Measurements from ENCODE around the gene N4BP2L2.

The N4BP2L2 gene

DNA sequence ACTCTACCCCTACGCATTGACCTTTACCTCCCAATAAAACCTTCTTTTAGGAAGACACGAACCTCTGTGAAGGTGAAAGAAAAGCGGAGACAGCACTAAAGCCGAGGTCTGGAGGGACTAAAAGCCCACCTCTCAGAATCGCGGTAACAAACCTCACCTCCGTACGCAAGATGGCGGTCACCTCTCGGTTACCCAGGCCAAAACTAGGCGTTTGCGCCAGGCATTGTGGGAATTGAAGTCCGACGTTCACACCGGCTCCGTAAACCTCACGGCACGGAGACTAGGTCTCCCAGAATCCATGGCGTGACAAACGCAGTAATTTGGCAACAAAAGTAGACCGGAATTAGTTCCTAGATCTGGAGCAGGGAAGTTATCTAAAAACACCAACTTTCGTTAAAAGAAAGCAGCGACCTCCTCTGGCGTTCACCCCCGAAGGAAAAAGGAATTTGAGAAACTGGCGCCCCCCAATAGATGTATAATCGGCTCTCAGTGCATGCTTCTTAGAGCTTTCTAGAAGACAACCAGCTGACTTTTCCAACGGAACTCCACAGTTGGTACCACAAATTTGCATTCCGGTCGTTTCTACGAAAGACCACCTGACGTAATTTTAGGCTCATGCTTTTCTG lies at the start of gene N4BP2L2:
TSS of gene N4BP2L2 (minus strand) at position 175 of the 626 bp plus-strand sequence. CDS start 1,768 bp downstream, outside the sequence.
- TF ChIP-seq, protein P1, sequence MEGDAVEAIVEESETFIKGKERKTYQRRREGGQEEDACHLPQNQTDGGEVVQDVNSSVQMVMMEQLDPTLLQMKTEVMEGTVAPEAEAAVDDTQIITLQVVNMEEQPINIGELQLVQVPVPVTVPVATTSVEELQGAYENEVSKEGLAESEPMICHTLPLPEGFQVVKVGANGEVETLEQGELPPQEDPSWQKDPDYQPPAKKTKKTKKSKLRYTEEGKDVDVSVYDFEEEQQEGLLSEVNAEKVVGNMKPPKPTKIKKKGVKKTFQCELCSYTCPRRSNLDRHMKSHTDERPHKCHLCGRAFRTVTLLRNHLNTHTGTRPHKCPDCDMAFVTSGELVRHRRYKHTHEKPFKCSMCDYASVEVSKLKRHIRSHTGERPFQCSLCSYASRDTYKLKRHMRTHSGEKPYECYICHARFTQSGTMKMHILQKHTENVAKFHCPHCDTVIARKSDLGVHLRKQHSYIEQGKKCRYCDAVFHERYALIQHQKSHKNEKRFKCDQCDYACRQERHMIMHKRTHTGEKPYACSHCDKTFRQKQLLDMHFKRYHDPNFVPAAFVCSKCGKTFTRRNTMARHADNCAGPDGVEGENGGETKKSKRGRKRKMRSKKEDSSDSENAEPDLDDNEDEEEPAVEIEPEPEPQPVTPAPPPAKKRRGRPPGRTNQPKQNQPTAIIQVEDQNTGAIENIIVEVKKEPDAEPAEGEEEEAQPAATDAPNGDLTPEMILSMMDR (conservative IDR thresholded peaks at IDR 0.05), result peak; percentile 30
- no peak for TF ChIP-seq ZFX (IDR thresholded peaks at IDR 0.05)
- H3K27ac ChIP-seq, result peak within 1 kb of the TSS; percentile 85

DNA sequence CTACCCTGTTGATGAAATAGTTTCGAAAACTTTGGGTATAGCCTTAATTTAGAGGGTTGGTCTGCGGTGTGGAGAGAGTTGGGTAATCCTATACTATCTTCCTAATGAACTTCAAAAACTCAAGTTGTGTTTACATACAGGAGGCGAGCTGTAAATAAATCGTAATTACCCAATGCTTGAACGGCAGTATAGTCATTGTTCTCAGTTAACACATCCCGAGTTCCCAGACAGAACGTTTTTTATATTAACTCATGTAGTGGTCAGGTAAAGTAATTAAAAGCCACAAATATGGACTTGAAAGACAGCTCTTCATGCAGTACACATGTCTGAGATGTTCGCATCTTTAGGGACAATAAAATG lies 49.2 kb upstream of the N4BP2L2 start:
- H3K27ac ChIP-seq, result peak overlapping the region; percentile 96
- no peak for TF ChIP-seq ZFX (IDR thresholded peaks at IDR 0.05)
- TF ChIP-seq, protein P1 (conservative IDR thresholded peaks at IDR 0.05), result no peak

DNA sequence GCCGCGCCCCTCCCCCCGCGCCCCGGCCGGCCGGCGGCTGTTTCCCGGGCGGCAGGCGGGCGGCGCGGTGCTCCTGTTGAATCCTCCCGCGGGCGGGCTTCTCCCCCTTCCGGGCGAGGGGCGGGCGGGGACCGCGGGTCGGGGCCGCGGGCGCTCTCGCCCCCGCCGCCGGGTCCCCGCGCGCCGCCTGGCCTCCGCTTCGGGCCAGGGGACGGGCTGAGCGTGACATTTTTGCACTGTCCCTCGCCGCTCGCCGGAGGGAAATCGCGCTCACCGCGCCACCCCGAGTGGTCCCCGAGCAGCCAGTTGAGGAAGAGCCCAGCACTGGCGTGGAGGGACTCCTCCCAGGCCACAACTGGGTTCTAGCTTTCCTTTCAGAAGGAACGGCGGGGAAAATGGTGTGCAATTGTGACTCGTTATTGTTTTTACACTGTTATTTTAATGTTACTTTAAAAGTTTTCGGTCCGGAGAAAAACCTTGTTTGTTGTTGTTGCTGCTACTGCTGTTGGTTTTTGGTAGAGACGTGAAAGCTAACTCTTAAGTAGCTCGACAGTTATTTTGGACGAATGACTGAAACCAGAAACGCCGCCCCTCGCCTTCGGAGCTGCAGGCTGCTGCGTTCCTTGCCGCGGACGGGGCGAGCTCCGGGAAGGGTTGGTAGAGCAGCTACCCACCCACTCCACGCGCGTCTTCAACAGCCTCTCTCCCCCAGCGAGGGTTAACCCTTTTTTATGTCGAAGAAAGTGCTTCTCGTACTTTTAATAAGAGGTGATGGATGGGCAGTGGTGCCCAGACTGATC lies 48.6 kb upstream of the N4BP2L2 start:
- H3K27ac ChIP-seq, result peak overlapping the region; percentile 96
- peak; percentile 18; the same call in 1 of the 2 replicates for TF ChIP-seq ZFX (IDR thresholded peaks at IDR 0.05)
- TF ChIP-seq, protein P1 (conservative IDR thresholded peaks at IDR 0.05), result no peak

DNA sequence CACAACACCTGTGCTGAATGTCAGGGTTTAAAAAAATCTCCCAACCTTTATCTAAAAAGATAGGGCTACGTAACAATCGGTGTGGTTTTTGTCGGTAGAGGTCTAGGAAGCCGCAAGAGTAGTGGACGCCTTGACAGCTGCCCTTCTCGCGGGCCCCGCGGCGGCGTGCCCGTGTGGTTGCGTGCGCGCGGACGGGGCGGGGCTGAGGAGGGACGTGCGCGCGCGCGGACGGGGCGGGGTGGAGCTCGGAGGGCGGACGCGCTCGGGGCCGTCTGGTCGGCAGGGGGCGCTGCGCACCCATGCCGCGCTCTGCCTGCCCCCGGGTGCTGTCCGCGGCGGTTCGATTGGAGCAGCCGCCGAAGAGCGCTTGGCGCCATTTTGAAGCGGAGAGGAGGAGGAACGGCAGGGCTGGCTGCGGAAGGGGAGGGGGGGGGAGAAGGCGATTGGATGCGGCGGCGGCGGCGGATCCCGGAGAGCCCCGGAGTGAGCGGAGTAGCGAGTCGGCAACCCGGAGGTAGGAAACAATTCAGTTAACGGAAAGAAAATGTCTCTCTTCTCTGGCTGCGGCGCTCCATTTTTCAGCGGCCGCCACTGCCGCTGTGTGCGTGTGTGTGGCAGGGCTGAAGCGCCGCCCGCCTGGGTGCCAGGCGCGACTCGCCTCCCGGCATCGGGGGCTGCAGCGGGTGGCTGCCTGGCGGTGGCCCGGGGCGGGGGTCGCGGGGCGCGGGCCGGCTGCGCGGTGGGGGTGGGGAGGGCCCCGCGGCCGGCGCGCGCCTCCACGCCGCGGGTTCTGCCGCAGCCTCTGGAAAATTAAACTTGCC lies 47.7 kb upstream of the N4BP2L2 start, which contains the start of gene PDS5B:
TSS of gene PDS5B (plus strand) at position 373 of the 821 bp plus-strand sequence. CDS start 62,321 bp downstream, outside the sequence.
- TF ChIP-seq, protein P1 (conservative IDR thresholded peaks at IDR 0.05), result peak; percentile 100
- TF ChIP-seq ZFX (IDR thresholded peaks at IDR 0.05), result peak; percentile 49; the same call in 1 of the 2 replicates
- peak within 1 kb of the TSS; percentile 96 for H3K27ac ChIP-seq

DNA sequence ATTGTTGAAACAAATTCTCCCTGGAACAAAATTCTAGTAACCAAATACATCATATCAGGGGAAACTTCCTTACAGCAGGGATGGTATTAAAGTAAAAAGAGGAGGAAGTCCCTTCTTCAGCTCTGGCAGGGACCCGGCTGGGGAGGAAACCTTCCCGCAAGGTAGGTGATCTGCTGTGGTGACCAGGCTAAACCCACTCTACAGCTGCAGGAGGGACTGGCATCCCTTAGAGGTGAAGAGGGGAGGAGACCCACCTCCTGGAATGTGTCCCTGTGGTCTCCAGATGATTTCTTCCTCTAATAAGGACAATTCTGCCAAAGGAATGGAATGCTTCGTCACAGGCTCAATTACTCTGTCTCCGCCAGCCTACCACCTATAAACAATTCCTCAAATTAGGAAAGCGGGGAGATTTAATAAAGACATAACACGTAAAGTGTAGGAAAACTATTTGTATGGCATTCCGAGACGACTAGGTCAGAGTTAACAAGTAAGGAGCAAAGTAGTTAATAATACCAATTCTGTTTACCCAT lies 47.0 kb upstream of the N4BP2L2 start:
- no peak for TF ChIP-seq ZFX (IDR thresholded peaks at IDR 0.05)
- TF ChIP-seq, protein P1 (conservative IDR thresholded peaks at IDR 0.05), result no peak
- peak overlapping the region; percentile 96 for H3K27ac ChIP-seq

DNA sequence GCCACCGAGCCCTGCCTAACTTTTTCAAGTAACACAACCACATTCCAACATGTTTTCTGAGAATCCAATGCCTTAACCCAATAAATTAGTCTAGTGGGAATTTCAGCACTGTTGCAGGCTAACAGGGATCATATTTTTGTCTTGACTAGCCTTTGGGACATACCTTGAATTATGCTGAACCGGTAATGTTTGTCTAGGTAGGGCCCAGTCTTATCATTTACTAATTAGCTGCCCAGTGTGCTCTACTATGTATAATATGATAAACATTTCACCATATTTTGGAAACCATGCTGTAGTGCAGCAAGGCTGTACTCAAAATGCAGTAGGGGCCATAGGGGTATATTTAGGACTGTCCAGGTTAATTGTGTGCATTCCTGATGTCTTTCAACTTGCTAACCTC lies 44.4 kb upstream of the N4BP2L2 start:
- TF ChIP-seq ZFX (IDR thresholded peaks at IDR 0.05), result no peak
- TF ChIP-seq, protein P1 (conservative IDR thresholded peaks at IDR 0.05), result no peak
- H3K27ac ChIP-seq, result no peak overlapping the region
